GM21447 (cell line): ENCODE results near the gene CBFB.
A peak's percentile ranks its signal among the peaks of the same experiment; 100 is the strongest.

Experiments used
- ATAC-seq: cut with Tn5 transposase; IDR thresholded peaks from one replicate; pipeline ENCODE4 v1.9.1; 2021; ENCODE audit not compliant: unreplicated experiment

The CBFB gene

GRCh38 chr16:67016681-67017420 is 12.1 kb upstream of the CBFB start:
- ATAC-seq: no peak

GRCh38 chr16:67017421-67017750 is 11.6 kb upstream of the CBFB start:
- no peak for ATAC-seq

- ATAC-seq: peak; percentile 69
Observed at GRCh38 chr16:67017810-67018488, 11.0 kb upstream of the CBFB start.

GRCh38 chr16:67019171-67019570 is 9.8 kb upstream of the CBFB start:
- no peak for ATAC-seq

GRCh38 chr16:67021321-67021720 is 7.6 kb upstream of the CBFB start:
- no peak for ATAC-seq

- no peak for ATAC-seq
Observed at GRCh38 chr16:67022531-67023214, 6.3 kb upstream of the CBFB start.

GRCh38 chr16:67023689-67024088 is 5.3 kb upstream of the CBFB start:
- no peak for ATAC-seq

GRCh38 chr16:67024384-67025209 is 4.4 kb upstream of the CBFB start:
- no peak for ATAC-seq

- ATAC-seq: no peak
Observed at GRCh38 chr16:67025210-67025550, 3.8 kb upstream of the CBFB start.

GRCh38 chr16:67026570-67026969 is 2.4 kb upstream of the CBFB start:
- no peak for ATAC-seq

GRCh38 chr16:67027046-67027445 is 1.9 kb upstream of the CBFB start:
- no peak for ATAC-seq

GRCh38 chr16:67028167-67028695 is 718 bp upstream of the CBFB start:
- peak; percentile 16 for ATAC-seq

GRCh38 chr16:67029254-67030096 is 526 bp downstream of the CBFB start:
- ATAC-seq: peak; percentile 46

GRCh38 chr16:67030221-67030962 is 1.4 kb downstream of the CBFB start:
- ATAC-seq: no peak

- no peak for ATAC-seq
Observed at GRCh38 chr16:67034487-67034886, 5.5 kb downstream of the CBFB start.

GRCh38 chr16:67035364-67035763 is 6.4 kb downstream of the CBFB start:
- ATAC-seq: no peak

GRCh38 chr16:67036323-67036741 is 7.4 kb downstream of the CBFB start:
- no peak for ATAC-seq

GRCh38 chr16:67039260-67040020 is 10.5 kb downstream of the CBFB start:
- ATAC-seq: no peak

GRCh38 chr16:67040166-67040565 is 11.2 kb downstream of the CBFB start:
- no peak for ATAC-seq
